GM18519 (cell line): Measurements from ENCODE around the gene PARP3.
"Not testable (repeated sequence)": the region's sequence is repeated elsewhere in the genome, so short reads cannot be mapped to it uniquely, and the experiment has no call there.

Source experiments
- ATAC-seq: cut with Tn5 transposase; IDR thresholded peaks from one replicate; pipeline ENCODE4 v1.9.1; 2021; ENCODE audit warnings: mild to moderate bottlenecking, moderate library complexity; ENCODE audit not compliant: unreplicated experiment, low FRiP score

The PARP3 gene

GRCh38 chr3:51982352-51982837 is 40.2 kb downstream of the PARP3 start:
- peak; percentile 20 for ATAC-seq

- ATAC-seq: peak; percentile 57
Measured at GRCh38 chr3:51982838-51983577, 40.8 kb downstream of the PARP3 start, which contains the start of gene ACY1. TSS of gene ACY1 (plus strand) at chr3:51983535. CDS start at chr3:51984065, 530 bp downstream.

- ATAC-seq: no peak
Measured at GRCh38 chr3:51983578-51984268, 41.6 kb downstream of the PARP3 start.

GRCh38 chr3:51984269-51984647 is 42.1 kb downstream of the PARP3 start:
- ATAC-seq: no peak

DNA sequence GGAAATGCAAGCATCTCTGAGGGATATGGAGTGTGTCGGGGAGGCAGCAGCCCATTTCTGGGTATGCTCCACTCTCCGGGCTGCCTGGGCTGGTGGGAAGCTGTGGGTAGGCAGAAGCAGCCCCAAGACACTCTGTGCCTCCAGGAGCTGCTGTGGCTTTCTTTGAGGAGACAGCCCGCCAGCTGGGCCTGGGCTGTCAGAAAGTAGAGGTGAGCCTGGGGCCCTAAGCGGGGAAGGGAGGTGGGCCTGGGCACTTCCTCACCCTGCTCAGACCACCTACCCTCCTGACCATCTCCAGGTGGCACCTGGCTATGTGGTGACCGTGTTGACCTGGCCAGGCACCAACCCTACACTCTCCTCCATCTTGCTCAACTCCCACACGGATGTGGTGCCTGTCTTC is 42.9 kb downstream of the PARP3 start:
- no peak for ATAC-seq

DNA sequence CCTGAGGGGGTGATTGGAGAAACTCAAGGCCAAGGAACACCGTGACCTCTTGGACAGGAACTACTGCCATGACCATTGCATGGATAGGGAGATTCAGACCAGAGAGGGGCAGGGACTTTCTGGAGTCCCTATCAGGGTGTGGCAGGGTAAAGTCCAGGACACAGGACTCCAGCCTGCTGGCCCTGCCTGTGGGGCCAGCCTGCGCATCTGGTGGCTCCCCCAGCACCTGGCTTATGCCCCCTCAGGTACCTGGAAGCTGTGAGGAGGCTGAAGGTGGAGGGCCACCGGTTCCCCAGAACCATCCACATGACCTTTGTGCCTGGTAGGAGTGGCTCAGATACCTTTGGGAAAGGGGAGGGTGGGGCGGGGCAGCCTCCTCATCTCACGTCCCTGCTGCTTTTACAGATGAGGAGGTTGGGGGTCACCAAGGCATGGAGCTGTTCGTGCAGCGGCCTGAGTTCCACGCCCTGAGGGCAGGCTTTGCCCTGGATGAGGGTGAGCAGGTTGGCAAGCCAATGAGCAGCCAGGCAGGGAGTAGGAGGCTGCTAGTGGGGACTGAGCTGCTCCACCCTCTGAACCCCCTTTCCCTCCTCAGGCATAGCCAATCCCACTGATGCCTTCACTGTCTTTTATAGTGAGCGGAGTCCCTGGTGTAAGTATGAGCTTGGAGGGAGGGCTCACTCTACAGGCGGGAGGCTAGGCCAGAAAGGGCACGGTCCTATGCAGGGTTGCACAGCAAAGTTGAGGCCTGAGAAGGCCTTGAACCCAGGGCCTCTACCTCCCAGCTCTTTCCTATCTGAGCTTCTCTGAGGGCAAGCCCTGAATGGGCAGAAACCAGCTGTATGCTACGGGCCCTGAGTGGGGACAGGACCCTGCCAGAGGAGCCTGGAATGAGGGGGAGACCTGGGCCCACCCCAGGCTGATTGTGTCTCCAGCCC is 44.1 kb downstream of the PARP3 start:
- ATAC-seq: no peak

DNA sequence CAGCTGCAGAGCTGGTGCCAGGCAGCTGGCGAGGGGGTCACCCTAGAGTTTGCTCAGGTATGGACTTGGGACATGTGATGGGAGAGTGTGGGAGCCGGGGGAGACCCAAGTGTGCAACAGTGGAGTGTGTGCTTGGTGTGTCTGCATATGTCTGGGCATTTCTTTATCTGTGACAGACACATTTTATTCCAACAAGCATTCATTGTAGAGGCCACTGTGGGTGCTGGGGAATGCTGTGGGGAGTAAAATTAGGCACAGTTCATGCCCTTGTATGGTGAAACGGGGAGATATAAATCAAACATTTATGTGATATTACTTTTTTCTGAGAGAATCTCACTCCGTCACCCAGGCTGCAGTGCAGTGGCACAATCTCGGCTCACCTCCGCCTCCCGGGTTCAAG is 45.4 kb downstream of the PARP3 start:
- no peak for ATAC-seq

DNA sequence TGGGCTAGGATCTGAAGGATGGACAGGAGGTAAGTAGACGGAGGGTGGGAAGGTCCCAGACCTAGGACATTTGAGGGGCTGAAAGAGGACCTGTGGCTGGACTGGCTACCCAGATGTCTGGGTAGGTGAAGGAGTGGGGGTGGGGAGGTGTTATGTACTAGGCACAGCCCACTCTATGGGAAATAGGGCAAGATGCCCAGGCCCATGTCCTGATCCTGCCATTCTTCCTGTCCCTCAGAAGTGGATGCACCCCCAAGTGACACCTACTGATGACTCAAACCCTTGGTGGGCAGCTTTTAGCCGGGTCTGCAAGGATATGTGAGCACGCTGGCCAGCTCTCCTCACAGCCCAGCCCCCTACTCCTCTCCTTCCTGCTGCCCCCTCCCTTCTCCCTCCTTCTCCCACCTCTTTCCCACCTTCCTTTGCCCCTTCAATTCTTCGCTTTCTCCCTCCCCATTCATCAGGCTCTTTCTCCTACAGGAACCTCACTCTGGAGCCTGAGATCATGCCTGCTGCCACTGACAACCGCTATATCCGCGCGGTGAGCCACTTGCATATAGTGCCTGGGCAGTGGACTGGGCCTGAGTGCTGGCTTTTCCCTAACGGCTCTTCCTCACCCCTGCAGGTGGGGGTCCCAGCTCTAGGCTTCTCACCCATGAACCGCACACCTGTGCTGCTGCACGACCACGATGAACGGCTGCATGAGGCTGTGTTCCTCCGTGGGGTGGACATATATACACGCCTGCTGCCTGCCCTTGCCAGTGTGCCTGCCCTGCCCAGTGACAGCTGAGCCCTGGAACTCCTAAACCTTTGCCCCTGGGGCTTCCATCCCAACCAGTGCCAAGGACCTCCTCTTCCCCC is 46.4 kb downstream of the PARP3 start:
- no peak for ATAC-seq

DNA sequence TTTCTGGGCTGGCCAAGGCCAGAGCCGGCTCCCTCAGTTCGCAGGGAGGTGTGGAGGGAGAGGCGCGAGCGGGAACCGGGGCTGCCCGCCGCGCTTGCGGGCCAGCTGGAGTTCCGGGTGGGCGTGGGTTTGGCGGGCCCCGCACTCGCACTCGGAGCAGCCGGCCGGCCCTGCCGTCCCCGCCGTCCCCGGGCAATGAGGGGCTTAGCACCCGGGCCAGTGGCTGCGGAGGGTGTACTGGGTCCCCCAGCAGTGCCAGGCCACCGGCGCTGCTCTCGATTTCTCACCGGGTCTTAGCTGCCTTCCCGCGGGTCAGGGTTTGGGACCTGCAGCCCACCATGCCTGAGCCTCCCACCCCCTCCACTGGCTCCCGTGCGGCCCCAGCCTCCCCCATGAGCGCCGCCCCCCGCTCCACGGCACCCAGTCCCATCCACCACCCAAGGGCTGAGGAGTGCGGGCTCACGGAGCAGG is 48.4 kb downstream of the PARP3 start:
- ATAC-seq: not testable (repeated sequence)

- no peak for ATAC-seq
Measured at GRCh38 chr3:51992017-51992682, 50.0 kb downstream of the PARP3 start.

DNA sequence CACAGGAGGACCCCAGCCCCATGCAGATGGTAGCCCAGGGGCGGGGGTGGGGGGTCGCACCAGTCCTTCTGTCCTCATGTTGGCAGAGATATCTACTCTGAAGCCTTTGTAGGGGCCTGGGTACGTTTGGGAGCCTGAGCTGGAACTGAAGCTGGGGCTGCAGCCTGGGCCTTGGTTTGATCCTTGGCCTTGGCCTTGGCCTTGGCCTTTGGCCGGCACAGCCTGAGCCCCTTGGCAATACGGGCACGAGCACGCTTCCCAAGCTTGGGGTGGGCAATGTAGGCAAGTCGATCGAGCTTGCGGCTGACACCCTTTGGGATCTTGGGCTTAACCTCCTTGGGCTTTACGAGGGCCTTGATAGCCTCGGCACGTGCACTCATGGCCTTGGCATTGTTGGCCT is 51.5 kb downstream of the PARP3 start:
- not testable (repeated sequence) for ATAC-seq

DNA sequence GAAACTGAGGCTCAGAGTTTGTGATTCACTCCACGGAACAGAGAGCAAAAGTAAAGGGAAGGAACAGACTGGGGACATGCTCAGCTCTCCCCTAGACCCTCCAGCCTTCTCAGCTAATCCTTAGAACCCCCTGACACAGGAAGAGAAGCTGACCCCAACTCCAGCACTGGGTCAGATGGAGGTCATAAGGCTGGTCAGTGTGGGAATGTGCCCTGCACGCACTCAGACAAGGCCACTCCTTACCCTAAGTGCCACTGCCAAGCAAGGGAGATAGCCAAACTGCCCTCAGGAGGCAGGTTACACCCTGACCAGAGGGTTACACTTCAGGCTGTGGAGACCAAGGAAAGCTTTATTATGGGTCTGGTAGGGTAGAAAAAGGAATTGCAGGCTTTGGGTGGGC is 52.4 kb downstream of the PARP3 start:
- no peak for ATAC-seq

DNA sequence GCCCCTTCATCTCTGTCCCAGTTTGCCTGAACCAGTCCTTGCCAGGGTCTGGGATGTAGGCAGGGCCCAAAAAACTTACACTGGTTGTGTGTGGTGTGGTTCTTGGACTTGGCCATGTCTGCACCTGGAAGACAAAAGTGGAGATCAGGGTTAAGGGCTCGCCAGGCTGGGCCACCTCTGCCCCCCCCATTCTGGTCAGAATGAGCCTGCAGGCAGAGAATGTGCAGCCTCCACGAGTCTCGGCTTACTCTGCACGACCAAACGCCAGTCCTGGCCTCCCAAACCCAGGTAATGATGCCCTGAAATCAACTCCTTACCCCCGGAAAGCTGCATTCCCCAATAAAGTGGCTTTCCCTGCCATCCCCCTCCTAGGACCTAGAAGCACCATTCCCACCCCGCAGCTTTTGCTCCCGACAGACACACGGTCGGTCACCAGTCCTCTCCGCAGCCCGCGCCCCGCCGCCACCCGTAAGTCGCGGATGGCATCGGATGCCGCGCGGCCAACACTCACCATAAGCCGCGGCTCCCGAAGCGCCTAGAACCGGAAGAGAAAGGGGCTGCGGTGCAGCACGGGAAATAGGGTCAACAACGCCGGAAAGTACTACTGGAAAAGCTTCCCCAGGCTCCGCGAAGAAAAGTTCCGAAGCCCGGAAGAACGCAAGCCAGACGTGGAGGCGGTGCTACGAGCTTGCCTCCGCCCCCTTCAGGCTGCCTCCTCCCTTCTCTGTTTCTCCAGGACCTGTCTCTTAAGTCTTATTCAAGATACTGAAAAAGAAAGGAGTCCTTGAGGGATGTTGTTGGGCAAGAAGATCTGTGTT is 53.4 kb downstream of the PARP3 start, which contains the start of gene RPL29:
Gene RPL29 (minus strand): TSS at position 550 of the 818 bp plus-strand sequence. CDS start 434 bp downstream, at position 116.
- ATAC-seq: peak; percentile 59

- ATAC-seq: no peak
Measured at GRCh38 chr3:51997172-51997571, 55.0 kb downstream of the PARP3 start.

GRCh38 chr3:51997935-51998596 is 55.9 kb downstream of the PARP3 start:
- no peak for ATAC-seq
